Calu3 (cell line): ENCODE measurements around the gene MSL1. TPM values are rescaled to one million over a fixed set of nuclear protein-coding genes. Genes with fewer than 3 reads are reported as not detected.

Experiments
- BruUV-seq: library from RNA; stranded (reverse); fragments of 400-500 nt; replicated peaks from 2 replicates; lab custom pipeline; 2021; lab: Mats Ljungman, UMichigan
- CTCF ChIA-PET: fragments of 300-600 bp; sonication (Branson Sonifier 250); formaldehyde crosslinking; loops from one replicate; lab custom pipeline; 2022; ENCODE audit warnings: antibody characterized with exemption; lab: Charles Lee
- DNase-seq: peaks from one replicate; pipeline ENCODE4 v3.0.0; 2022
- H3K27ac Mint-ChIP-seq: one replicate; pipeline ENCODE4 v1.8.0; 2022; ENCODE audit warnings: mixed read lengths; ENCODE audit not compliant: unreplicated experiment
- H3K27me3 Mint-ChIP-seq: one replicate; pipeline ENCODE4 v1.8.0; 2022; ENCODE audit warnings: mixed read lengths; ENCODE audit not compliant: unreplicated experiment
- H3K36me3 Mint-ChIP-seq: one replicate; pipeline ENCODE4 v1.8.0; 2022; ENCODE audit warnings: mild to moderate bottlenecking, moderate library complexity, mixed read lengths; ENCODE audit not compliant: insufficient read depth, unreplicated experiment
- H3K4me1 Mint-ChIP-seq: one replicate; pipeline ENCODE4 v1.8.0; 2022; ENCODE audit warnings: mild to moderate bottlenecking, low read depth, mixed read lengths; ENCODE audit not compliant: unreplicated experiment
- H3K4me3 Mint-ChIP-seq: one replicate; pipeline ENCODE4 v1.8.0; 2022; ENCODE audit warnings: mild to moderate bottlenecking, low read depth, moderate library complexity, mixed read lengths; ENCODE audit not compliant: unreplicated experiment
- H3K9me3 Mint-ChIP-seq: one replicate; pipeline ENCODE4 v1.8.0; 2022; ENCODE audit warnings: low read depth, mixed read lengths; ENCODE audit not compliant: unreplicated experiment
- CTCF ChIP-seq: fragments of 200-600 bp; IDR thresholded peaks from one replicate; pipeline ENCODE4 v1.8.0; 2022; ENCODE audit warnings: antibody characterized with exemption; ENCODE audit not compliant: unreplicated experiment
- intact Hi-C: fragments of 100-400 bp; cut with micrococcal nuclease; formaldehyde crosslinking; loops from one replicate; pipeline ENCODE4 v1.10.0; 2022; ENCODE audit not compliant: unreplicated experiment
- total RNA-seq: library from RNA; stranded (reverse); gene quantifications from 2 replicates; pipeline ENCODE4 v1.2.3, GENCODE V29; 2022

Gene MSL1
- total RNA-seq, 1 experiment from 2014 or later = 505 TPM

- Mint-ChIP-seq H3K9me3 (no peaks in the 10 kb centered on the region), H3K36me3 (peaks cover 78% of the 10 kb centered on the region), H3K27me3 (no peaks in the 10 kb centered on the region), H3K4me3 (no peak overlapping the region), H3K27ac (no peak overlapping the region), H3K4me1 (no peaks in the 10 kb centered on the region)
- CTCF ChIA-PET = interaction anchor here (0.6 to 9.1 kb wide), 13 partner anchors 10 to 240 kb away, joined by 3 to 86 read pairs (median 5); partner anchors contain the start of genes CASC3 and NR1D1
- intact Hi-C loops = no loop called here
- DNase-seq = no peak
- TF ChIP-seq CTCF = no peak
- BruUV-seq = no TSS peak
Measured at GRCh38 chr17:40153603-40154236, 31.9 kb downstream of the MSL1 start.

GRCh38 chr17:40157973-40158372 is 36.2 kb downstream of the MSL1 start:
- TF ChIP-seq CTCF = no peak
- no peak overlapping the region for H3K4me3 Mint-ChIP-seq
- CTCF ChIA-PET = interaction anchor here (0.6 to 9.1 kb wide), 13 partner anchors 10 to 214 kb away, joined by 3 to 86 read pairs (median 5); partner anchors contain the start of gene CASC3
- H3K27ac Mint-ChIP-seq = no peak overlapping the region
- no peaks in the 10 kb centered on the region for H3K27me3 Mint-ChIP-seq
- DNase-seq = no peak
- H3K9me3 Mint-ChIP-seq = no peaks in the 10 kb centered on the region
- intact Hi-C loops = no loop called here
- BruUV-seq = no TSS peak
- H3K4me1 Mint-ChIP-seq = no peaks in the 10 kb centered on the region
- peaks cover 71% of the 10 kb centered on the region for H3K36me3 Mint-ChIP-seq

GRCh38 chr17:40158438-40159013 is 36.8 kb downstream of the MSL1 start:
- no peaks in the 10 kb centered on the region for H3K4me1 Mint-ChIP-seq
- no peak overlapping the region for H3K4me3 Mint-ChIP-seq
- no peaks in the 10 kb centered on the region for H3K27me3 Mint-ChIP-seq
- no peaks in the 10 kb centered on the region for H3K9me3 Mint-ChIP-seq
- no peak overlapping the region for H3K27ac Mint-ChIP-seq
- no peak for TF ChIP-seq CTCF
- intact Hi-C loops = no loop called here
- BruUV-seq = no TSS peak
- peaks cover 71% of the 10 kb centered on the region for H3K36me3 Mint-ChIP-seq
- DNase-seq = no peak
- CTCF ChIA-PET = interaction anchor here (0.5 to 9.1 kb wide), 16 partner anchors 8 to 1962 kb away, joined by 3 to 86 read pairs (median 4); partner anchors contain the start of genes CASC3 and NR1D1

- CTCF ChIA-PET = interaction anchor here (0.7 to 4.7 kb wide), 11 partner anchors 8 to 601 kb away, joined by 3 to 41 read pairs (median 6); partner anchors contain the start of gene TOP2A
- no TSS peak for BruUV-seq
- peaks cover 71% of the 10 kb centered on the region for H3K36me3 Mint-ChIP-seq
- intact Hi-C loops = no loop called here
- no peaks in the 10 kb centered on the region for H3K27me3 Mint-ChIP-seq
- TF ChIP-seq CTCF = no peak
- H3K27ac Mint-ChIP-seq = no peak overlapping the region
- H3K9me3 Mint-ChIP-seq = no peaks in the 10 kb centered on the region
- DNase-seq = no peak
- no peak overlapping the region for H3K4me3 Mint-ChIP-seq
- H3K4me1 Mint-ChIP-seq = no peaks in the 10 kb centered on the region
Measured at GRCh38 chr17:40159456-40159855, 37.7 kb downstream of the MSL1 start.
